DOHH2 (cell line): ENCODE results near the gene KCND1.

Source experiments
- H3F3A ChIP-seq: fragments of 200-600 bp; sonication (generic), shearing (Covaris generic); 2 replicates; pipeline ENCODE4 v1.6.0; 2016; ENCODE audit warnings: antibody characterized with exemption, mild to moderate bottlenecking; ENCODE audit not compliant: control insufficient read depth, insufficient read depth
- H3K27ac ChIP-seq: fragments of 200-600 bp; sonication (generic); 2 replicates; pipeline ENCODE4 v1.5.1; 2014; ENCODE audit warnings: low read depth, mild to moderate bottlenecking, low read length, moderate library complexity
- H3K27me3 ChIP-seq: fragments of 200-600 bp; sonication (generic); 2 replicates; pipeline ENCODE4 v1.6.1; 2014; ENCODE audit warnings: mild to moderate bottlenecking, low read length, mixed read lengths; ENCODE audit not compliant: control insufficient read depth
- H3K36me3 ChIP-seq: fragments of 200-600 bp; sonication (generic); 2 replicates; pipeline ENCODE4 v1.6.1; 2014; ENCODE audit warnings: mild to moderate bottlenecking, low read length, moderate library complexity, mixed read lengths; ENCODE audit not compliant: control insufficient read depth
- H3K4me1 ChIP-seq: fragments of 200-600 bp; sonication (generic); 2 replicates; pipeline ENCODE4 v1.6.1; 2014; ENCODE audit warnings: mild to moderate bottlenecking, low read length, mixed read lengths; ENCODE audit not compliant: control insufficient read depth
- H3K4me2 ChIP-seq: fragments of 200-600 bp; sonication (generic); 2 replicates; pipeline ENCODE4 v1.6.0; 2014; ENCODE audit warnings: mild to moderate bottlenecking, low read length, moderate library complexity
- H3K4me3 ChIP-seq: fragments of 200-600 bp; sonication (generic); 2 replicates; pipeline ENCODE4 v1.5.1; 2014; ENCODE audit warnings: mild to moderate bottlenecking, low read length, mixed read lengths
- H3K79me2 ChIP-seq: fragments of 200-600 bp; sonication (generic); 2 replicates; pipeline ENCODE4 v1.6.1; 2014; ENCODE audit warnings: mild to moderate bottlenecking, low read length, mixed read lengths; ENCODE audit not compliant: control insufficient read depth
- H3K9me2 ChIP-seq: fragments of 200-600 bp; sonication (generic); replicated peaks from 2 replicates; pipeline ENCODE4 v1.6.1; 2014; ENCODE audit warnings: mild to moderate bottlenecking, low read length, mixed read lengths; ENCODE audit not compliant: control insufficient read depth
- H3K9me3 ChIP-seq: fragments of 200-600 bp; sonication (generic); 2 replicates; pipeline ENCODE4 v1.6.1; 2014; ENCODE audit warnings: antibody characterized with exemption, low read length, mixed read lengths; ENCODE audit not compliant: control insufficient read depth, insufficient read depth
- H4K20me1 ChIP-seq: fragments of 200-600 bp; sonication (generic); 2 replicates; pipeline ENCODE4 v1.6.0; 2014; ENCODE audit warnings: low read depth, mild to moderate bottlenecking, antibody characterized with exemption, low read length, moderate library complexity; ENCODE audit not compliant: control insufficient read depth, insufficient read depth
- EZH2phosphoT487 ChIP-seq: fragments of 200-600 bp; sonication (generic); IDR thresholded peaks from 2 replicates; pipeline ENCODE4 v1.6.1; 2017; ENCODE audit warnings: borderline replicate concordance, mild to moderate bottlenecking, antibody characterized with exemption, low read length, moderate library complexity, mixed read lengths
- TF ChIP-seq, protein P1 (sequence below): fragments of 200-600 bp; sonication (generic); IDR thresholded peaks from one replicate; pipeline ENCODE4 v1.5.1; 2014; ENCODE audit warnings: antibody characterized with exemption, mild to moderate bottlenecking, low read depth, low read length; ENCODE audit not compliant: poor library complexity, severe bottlenecking

The KCND1 gene

DNA sequence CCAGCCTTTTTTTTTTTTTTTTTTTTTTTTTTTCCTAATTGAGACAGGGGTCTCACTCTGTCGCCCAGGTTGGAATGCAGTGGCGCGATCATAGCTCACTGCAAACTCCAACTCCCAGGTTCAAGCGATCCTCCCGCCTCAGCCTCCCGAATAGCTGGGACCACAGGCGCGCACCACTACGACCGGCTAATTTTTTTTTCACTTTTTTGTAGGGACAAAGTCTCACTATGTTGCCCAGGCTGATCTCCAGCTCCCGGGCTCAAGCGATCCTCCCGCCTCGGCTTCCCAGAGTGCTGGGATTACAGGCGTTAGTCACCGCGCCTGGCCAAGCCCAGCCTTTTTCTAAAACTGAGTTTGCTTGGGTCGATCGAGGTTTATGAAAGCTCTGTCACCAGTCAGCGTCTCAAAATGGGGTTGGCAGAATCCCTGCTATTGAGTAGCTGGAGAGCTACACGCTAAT, 13.0 kb downstream of the KCND1 start:
- TF ChIP-seq EZH2phosphoT487: no peak
- TF ChIP-seq, protein P1, sequence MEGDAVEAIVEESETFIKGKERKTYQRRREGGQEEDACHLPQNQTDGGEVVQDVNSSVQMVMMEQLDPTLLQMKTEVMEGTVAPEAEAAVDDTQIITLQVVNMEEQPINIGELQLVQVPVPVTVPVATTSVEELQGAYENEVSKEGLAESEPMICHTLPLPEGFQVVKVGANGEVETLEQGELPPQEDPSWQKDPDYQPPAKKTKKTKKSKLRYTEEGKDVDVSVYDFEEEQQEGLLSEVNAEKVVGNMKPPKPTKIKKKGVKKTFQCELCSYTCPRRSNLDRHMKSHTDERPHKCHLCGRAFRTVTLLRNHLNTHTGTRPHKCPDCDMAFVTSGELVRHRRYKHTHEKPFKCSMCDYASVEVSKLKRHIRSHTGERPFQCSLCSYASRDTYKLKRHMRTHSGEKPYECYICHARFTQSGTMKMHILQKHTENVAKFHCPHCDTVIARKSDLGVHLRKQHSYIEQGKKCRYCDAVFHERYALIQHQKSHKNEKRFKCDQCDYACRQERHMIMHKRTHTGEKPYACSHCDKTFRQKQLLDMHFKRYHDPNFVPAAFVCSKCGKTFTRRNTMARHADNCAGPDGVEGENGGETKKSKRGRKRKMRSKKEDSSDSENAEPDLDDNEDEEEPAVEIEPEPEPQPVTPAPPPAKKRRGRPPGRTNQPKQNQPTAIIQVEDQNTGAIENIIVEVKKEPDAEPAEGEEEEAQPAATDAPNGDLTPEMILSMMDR: no peak
- peaks cover 62% of the 10 kb centered on the region for H3K4me1 ChIP-seq
- no peaks in the 10 kb centered on the region for H3K9me2 ChIP-seq
- H3K4me2 ChIP-seq: peak overlapping the region; percentile 85
- peak overlapping the region; percentile 91 for H3K4me3 ChIP-seq
- H3K79me2 ChIP-seq: peaks cover 53% of the 10 kb centered on the region
- H3K36me3 ChIP-seq: peaks cover 28% of the 10 kb centered on the region
- no peaks in the 10 kb centered on the region for H4K20me1 ChIP-seq
- H3F3A ChIP-seq: no peaks in the 10 kb centered on the region; the same call in 1 of the 2 replicates
- H3K27me3 ChIP-seq: no peaks in the 10 kb centered on the region
- peak overlapping the region; percentile 86 for H3K27ac ChIP-seq
- no peaks in the 10 kb centered on the region for H3K9me3 ChIP-seq

DNA sequence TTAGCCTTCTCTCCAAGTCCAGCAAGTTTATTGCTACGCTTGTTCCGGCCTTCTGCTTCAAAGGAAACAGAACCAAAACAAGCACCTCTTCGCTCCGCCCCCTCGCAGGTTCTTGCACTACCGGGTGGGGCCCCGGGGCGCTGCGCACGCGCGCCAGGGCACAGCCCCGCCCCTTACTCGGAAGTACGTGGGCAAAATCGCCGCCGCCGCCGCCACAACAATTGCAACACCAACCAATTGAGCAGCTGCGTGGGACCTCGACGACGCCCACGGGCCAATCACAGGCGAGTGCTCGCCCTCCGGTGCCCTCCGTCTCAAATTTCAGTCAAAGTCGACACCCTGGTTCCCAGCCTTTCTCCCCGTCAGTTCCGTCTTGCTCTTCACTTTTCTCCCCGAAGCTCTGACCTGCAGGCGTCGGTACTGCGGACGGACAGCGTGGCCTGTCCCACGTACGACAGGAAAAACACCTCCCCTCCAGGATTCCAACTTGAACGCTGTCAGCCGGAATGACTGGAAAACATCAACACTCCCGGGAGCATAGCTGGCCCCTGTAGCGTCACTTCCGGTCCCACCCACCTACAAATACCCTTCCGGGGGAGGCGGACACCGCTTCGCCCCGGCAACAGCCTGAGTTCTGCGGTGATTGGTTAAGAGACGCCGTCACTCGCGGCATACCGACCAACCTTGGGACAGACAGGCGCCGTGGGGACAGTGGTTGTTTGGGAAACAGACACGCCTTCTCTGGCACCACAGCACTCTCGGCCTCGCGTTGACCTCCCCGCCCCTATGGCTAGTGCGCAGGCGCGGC, 13.6 kb downstream of the KCND1 start:
- H3K9me3 ChIP-seq: no peaks in the 10 kb centered on the region
- peaks cover 57% of the 10 kb centered on the region for H3K4me1 ChIP-seq
- no peaks in the 10 kb centered on the region; the same call in 1 of the 2 replicates for H3F3A ChIP-seq
- H3K4me2 ChIP-seq: peak overlapping the region; percentile 85
- H3K79me2 ChIP-seq: peaks cover 59% of the 10 kb centered on the region
- peak overlapping the region; percentile 86 for H3K27ac ChIP-seq
- no peaks in the 10 kb centered on the region for H4K20me1 ChIP-seq
- no peaks in the 10 kb centered on the region for H3K9me2 ChIP-seq
- no peak for TF ChIP-seq EZH2phosphoT487
- TF ChIP-seq, protein P1: no peak
- no peaks in the 10 kb centered on the region for H3K27me3 ChIP-seq
- H3K4me3 ChIP-seq: peak overlapping the region; percentile 91
- H3K36me3 ChIP-seq: peaks cover 29% of the 10 kb centered on the region

DNA sequence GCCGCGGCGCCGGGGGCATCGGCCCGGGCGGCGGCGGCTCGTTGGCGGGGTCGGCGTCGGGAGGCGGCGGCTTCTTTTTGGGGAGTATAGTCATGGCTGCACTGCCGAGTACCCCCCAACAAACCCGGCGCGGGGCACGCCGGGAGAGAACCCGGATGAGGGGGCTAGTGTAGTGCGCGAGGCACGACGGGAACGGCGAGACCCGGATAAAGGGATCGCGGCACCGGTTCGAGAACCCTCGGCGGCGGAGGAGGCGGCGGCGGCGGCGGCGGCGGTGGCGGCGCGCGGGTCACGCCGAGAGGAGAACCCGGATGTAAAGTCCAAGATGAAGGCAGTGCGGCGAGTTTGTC, 14.2 kb downstream of the KCND1 start, which contains the start of gene OTUD5:
Gene OTUD5 (minus strand): TSS at position 131 of the 350 bp plus-strand sequence. CDS start 37 bp downstream, at position 94.
- H3K4me1 ChIP-seq: peaks cover 53% of the 10 kb centered on the region
- no peaks in the 10 kb centered on the region for H4K20me1 ChIP-seq
- TF ChIP-seq EZH2phosphoT487: no peak
- TF ChIP-seq, protein P1: no peak

More for the DNA sequence above, 14.2 kb downstream of the KCND1 start, which contains the start of gene OTUD5:
- Histone ChIP-seq H3K27me3 (no peaks in the 10 kb centered on the region), H3F3A (no peaks in the 10 kb centered on the region; the same call in 1 of the 2 replicates), H3K4me2 (peak within 1 kb of the TSS; percentile 85), H3K27ac (peak within 1 kb of the TSS; percentile 86), H3K4me3 (peak within 1 kb of the TSS; percentile 91), H3K79me2 (peaks cover 63% of the 10 kb centered on the region), H3K9me2 (no peaks in the 10 kb centered on the region), H3K36me3 (peaks cover 31% of the 10 kb centered on the region), H3K9me3 (no peaks in the 10 kb centered on the region)
